K562 (cell line): ENCODE measurements around the gene ANKMY2. TPM values are rescaled to one million over a fixed set of nuclear protein-coding genes. Genes with fewer than 3 reads are reported as not detected.

ENCODE experiments used
- CBX8 ChIP-seq: fragments of 200-600 bp; sonication (generic); IDR thresholded peaks from 2 replicates; pipeline ENCODE4 v1.6.1; 2012; ENCODE audit warnings: borderline replicate concordance, mixed run types, low read depth, mild to moderate bottlenecking, moderate library complexity, mixed read lengths, low read length, control low read depth, inconsistent platforms; ENCODE audit not compliant: poor library complexity, severe bottlenecking; ENCODE audit errors: extremely low read depth
- CHD7 ChIP-seq: fragments of 200-600 bp; sonication (generic); IDR thresholded peaks from one replicate; pipeline ENCODE4 v1.6.1; 2012; ENCODE audit warnings: mild to moderate bottlenecking, low read depth, low read length, inconsistent platforms
- COPS2 ChIP-seq: fragments of 450-650 bp; conservative IDR thresholded peaks from 2 replicates; pipeline ENCODE4 v1.6.1; 2016; ENCODE audit warnings: mild to moderate bottlenecking, moderate library complexity
- CREB3 ChIP-seq: fragments of 450-650 bp; conservative IDR thresholded peaks from 2 replicates; pipeline ENCODE4 v1.6.1; 2016; ENCODE audit warnings: missing genetic modification characterization, low read depth, mild to moderate bottlenecking, missing compliant biosample characterization, moderate library complexity
- ETS1 ChIP-seq: conservative IDR thresholded peaks from 2 replicates; pipeline ENCODE4 v1.6.1; 2011; ENCODE audit warnings: low read depth, mild to moderate bottlenecking, low read length; ENCODE audit not compliant: control insufficient read depth
- GATA2 ChIP-seq: sonication (generic); formaldehyde crosslinking; IDR thresholded peaks from 2 replicates; pipeline ENCODE4 v1.4.0; 2020; ENCODE audit warnings: mild to moderate bottlenecking, missing genetic modification reagents
- HNRNPL ChIP-seq: fragments of 200-400 bp; formaldehyde crosslinking; IDR thresholded peaks from 2 replicates; pipeline ENCODE4 v1.6.1; 2017; ENCODE audit warnings: low read depth, mild to moderate bottlenecking, low read length
- SAP30 ChIP-seq: fragments of 200-600 bp; sonication (generic); IDR thresholded peaks from 2 replicates; pipeline ENCODE4 v1.6.1; 2012; ENCODE audit warnings: borderline replicate concordance, low read depth, mild to moderate bottlenecking, moderate library complexity, low read length, control low read depth, inconsistent platforms; ENCODE audit not compliant: insufficient read depth, poor library complexity, severe bottlenecking
- TEAD1 ChIP-seq, 2 experiments: fragments of 450-650 bp in 1 of 2; sonication (generic) in 1 of 2; formaldehyde crosslinking; IDR thresholded peaks; 2 replicates each; pipeline versions ENCODE4 v1.4.0 to v1.8.0; 2020 to 2022; ENCODE audit warnings: mild to moderate bottlenecking in 2 of 2, missing genetic modification reagents in 1 of 2
- ZNF174 ChIP-seq: fragments of 250-450 bp; sonication (Bioruptor Pico); IDR thresholded peaks from 2 replicates; pipeline ENCODE4 v1.4.0; 2020; ENCODE audit warnings: mild to moderate bottlenecking
- ZNF764 ChIP-seq: fragments of 250-450 bp; sonication (Bioruptor Pico); IDR thresholded peaks from 2 replicates; pipeline ENCODE4 v1.4.0; 2020; ENCODE audit warnings: low read depth, mild to moderate bottlenecking, moderate library complexity
- polyA plus RNA-seq, 8 experiments: library from polyadenylated mRNA; depleted of rRNA in 4 of 8; stranded (reverse) in 5 of 8; unstranded in 3 of 8; fragments of >200 nt; fragmentation: Nextera tagmentation in 2 of 8; fragmentation: Illumina TruSeq in 1 of 8; extraction: Ambion mirVana in 2 of 8; extraction: Trizol in 1 of 8; gene quantifications; 2 replicates each; pipeline versions ENCODE4 v1.2.1 to v1.2.3, GENCODE V29; 2011 to 2014; ENCODE audit warnings: inconsistent platforms in 1 of 8, missing spikeins in 1 of 8
- total RNA-seq, 7 experiments: library from RNA; depleted of rRNA in 6 of 7; stranded (reverse); fragments of >200 nt in 6 of 7; fragmentation: Illumina TruSeq in 2 of 7; extraction: Trizol in 2 of 7; gene quantifications; 2 replicates each; pipeline versions ENCODE4 v1.2.1 to v1.2.3, GENCODE V29; 2011 to 2021; ENCODE audit warnings: low replicate concordance in 1 of 7

The ANKMY2 gene
- total and polyA plus RNA-seq, 9 of the 15 experiments (the other 6 are each of a cell fraction or from before 2014, with no cell fraction given), result 38.9 to 71.5 (median 48.8) TPM

- TF ChIP-seq CHD7 (no peak), CBX8 (no peak), GATA2 (no peak), ZNF764 (CRISPR knock-in tag) (no peak), SAP30 (no peak), ETS1 (peak; percentile 25; the same call in 1 of the 2 replicates), CREB3 (no peak), ZNF174 (CRISPR knock-in tag) (no peak), HNRNPL (no peak), COPS2 (no peak), TEAD1 (CRISPR knock-in tag; IDR thresholded peaks at IDR 0.05) (no peak)
These were observed 640 bp downstream of the ANKMY2 start (continued) for GRCh38 chr7:16644636-16645592.
